GM03348 (cell line): ENCODE data around the gene SDR42E1.
A peak's percentile ranks its signal among the peaks of the same experiment; 100 is the strongest.
"Not testable (repeated sequence)": the region's sequence is repeated elsewhere in the genome, so short reads cannot be mapped to it uniquely, and the experiment has no call there.

Source experiments
- DNase-seq: peaks from one replicate; pipeline ENCODE4 v3.0.0; 2012; ENCODE audit warnings: low spot score

Gene SDR42E1

DNA sequence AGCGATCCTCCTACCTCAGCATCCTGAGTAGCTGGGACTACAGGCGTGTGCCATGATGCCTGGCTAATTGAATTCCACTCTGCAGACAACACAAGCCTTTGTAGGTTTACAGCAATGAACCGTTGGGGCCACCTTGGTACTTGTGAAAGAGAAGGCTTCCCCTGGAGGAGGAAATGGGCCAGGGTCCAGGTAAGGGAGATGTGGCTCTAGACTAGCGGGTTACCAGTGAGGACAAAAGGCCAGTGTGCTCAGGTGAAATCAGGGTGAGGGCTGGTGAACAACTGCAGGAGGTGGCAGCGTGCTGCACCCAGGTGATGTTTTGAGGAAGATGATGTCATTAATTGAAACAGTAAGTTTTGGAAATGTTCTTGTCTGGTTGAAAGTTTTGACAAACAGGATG, 6.7 kb downstream of the SDR42E1 start:
- no peak for DNase-seq

DNA sequence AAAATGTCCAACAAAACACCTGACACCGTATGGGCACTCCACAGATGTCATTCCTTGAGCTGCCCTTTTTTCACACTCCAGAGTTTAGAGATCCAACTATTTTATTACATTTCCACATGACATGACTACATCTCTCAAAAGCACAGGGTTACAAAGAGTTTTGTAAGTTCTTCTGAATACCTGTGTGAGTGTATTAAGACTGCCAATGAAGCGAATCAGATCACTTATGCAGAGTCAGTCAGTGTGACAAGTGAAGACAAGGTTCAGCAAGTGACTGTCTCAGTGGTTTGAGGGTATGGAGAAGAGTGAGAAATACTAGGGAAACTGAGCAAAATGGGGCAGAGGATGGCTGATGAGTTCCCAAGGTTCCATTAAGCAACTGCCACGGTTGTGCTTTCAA, 8.4 kb downstream of the SDR42E1 start:
- no peak for DNase-seq

DNA sequence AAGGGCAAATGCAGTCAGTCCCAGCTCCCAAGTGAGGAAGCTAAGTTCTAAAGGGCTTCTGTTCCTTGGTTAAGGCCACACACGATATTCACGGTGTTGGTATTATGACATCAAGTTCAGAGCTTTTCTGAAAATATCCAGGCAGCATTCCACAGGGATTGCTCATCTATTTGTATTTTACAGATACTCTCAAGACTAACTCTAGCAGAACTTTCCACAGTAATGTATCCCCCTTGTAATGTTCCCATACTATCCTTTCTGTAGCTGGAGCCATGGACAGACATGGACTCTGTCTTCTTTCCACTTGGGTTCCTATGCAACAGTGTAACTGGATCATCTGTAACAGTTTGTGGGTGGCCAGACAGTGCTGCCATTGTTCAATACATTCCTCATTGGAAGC, 13.5 kb downstream of the SDR42E1 start:
- peak; percentile 70 for DNase-seq

DNA sequence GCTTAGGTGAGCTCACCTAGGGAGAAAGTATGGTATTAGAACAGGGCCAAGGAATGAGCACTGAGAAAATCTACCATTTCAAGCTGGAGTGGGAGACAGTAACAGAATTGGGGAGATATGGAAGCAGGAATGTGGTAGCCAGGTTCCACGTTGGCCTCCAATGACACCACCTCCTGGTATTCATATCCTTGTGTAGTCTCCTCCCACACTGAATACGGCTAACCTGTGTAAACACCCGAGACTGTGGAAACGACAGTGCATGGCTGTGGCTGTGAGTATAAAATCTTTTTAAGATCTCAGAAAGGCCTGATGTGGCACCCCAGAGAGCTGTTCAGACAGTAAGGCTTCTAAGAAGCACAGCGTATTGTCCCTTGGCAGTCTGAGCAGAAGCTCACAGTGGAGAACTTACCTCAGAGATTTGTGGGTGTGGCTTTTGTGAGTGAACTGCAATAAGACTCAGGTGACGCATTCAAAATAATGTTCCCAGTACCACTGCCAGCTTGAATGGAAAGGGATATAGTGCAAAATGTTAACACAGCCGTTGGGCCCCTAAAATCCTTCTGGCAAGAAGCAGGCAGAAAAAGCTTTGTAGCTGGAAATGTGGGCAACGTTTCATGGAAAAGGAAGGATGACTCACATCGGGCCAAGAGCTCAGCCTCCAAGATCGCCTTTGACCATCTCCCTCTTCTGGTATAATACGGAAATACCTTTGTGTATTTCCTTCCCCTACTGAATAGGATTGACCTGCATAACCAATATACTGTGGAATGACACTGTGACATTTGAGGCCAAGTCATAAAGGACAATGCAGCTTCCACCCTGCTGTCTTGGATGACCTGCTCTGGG, 14.4 kb downstream of the SDR42E1 start:
- DNase-seq = peak; percentile 71

DNA sequence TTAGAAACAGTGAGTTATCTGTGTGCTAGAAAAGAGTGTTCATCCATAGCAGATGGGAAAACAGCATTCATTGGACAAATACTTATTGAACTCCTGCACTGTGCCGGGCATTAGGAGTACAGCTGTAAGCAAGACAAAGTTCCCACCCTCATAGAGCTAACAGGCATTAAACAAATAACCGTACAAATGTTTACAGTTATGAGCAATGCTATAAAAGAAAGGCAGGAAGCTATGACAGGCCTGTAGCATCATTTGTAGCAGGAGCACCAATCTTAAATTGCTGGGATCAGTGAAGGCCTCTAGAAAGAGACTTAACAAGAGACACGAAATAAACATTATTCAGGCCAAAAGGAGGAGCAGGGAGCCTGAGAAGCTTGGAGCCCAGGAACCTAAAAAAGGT, 15.6 kb downstream of the SDR42E1 start:
- no peak for DNase-seq

DNA sequence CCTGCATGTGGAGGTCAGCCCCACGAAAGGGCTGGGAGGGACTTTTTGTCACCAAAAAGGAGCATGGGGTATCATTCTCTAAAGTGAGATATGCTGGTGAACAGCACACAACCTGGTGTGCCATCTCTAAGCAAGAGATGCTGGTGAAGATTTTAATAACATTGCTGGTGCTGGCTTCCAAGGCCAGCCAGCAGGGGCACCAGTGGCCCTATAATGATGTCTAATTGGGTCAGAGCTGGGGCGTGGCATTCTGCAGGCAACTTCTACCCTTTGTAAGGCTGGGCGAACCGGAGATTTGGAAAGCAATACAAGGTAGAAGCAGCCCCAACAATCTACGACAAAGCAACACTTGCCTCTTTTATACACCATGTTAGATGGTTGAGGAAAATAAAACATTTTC, 16.8 kb downstream of the SDR42E1 start:
- DNase-seq = no peak

DNA sequence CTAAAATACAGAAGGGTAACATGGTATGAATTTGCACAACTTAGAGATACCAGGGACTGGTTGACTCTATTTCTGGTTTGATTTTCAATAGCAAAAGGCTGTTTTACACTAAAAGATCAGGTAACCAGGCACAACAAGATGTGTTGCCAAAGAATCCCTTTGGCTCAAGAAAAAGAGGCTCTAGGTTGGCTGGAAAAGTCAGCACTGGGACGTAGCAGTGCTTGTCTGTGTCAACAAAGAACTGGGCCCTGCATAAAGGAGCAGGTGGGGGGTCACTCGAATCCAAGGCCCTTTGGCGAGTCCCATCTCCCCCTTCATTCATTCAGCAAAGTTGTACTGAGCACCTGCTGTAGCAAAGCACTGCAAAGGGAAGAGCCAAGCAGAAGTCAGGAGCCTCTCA, 18.4 kb downstream of the SDR42E1 start:
- DNase-seq = no peak

- DNase-seq = no peak
Measured at GRCh38 chr16:81987706-81988105, 23.6 kb downstream of the SDR42E1 start.

- DNase-seq = no peak
Measured at GRCh38 chr16:81987121-81987520, 24.1 kb downstream of the SDR42E1 start.

GRCh38 chr16:81977335-81977942, 33.8 kb downstream of the SDR42E1 start:
- DNase-seq = not testable (repeated sequence)

DNA sequence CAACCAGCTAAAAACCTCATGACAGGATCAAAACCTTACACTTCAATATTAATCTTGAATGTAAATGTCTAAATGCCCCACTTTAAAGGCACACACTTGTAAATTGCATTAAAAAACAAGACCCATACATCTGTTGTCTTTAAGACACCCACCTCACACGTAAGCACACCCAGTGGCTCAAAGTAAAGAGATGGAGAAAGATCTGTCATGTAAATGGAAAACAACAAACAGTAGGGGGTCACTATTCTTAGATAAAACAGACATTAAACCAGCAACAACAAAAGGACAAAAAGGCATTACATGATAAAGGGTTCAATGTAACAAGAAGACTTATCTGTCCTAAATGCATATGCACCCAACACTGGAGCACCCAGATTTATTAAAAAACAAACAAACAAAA, 35.6 kb downstream of the SDR42E1 start:
- no peak for DNase-seq

DNA sequence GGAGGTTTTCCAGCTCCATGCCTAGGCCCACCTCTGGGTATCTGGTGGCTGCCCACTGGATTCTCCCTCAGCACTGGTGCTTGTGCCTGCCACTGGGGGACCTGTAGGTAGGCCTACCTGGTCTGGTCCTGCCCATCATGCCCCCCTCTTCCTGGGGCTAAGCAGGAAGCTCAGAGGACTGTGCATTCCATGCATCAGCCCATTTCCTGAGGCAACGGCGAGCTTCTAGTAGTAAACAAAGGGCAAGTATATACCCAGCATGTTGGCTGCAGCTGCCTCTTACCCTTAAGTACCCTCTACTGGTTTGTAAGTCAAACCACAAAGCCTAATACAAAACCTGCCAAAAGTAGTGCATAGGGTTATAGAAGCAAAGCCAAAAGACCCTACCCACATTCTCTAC, 37.5 kb downstream of the SDR42E1 start:
- no peak for DNase-seq

GRCh38 chr16:81971853-81972252, 39.4 kb downstream of the SDR42E1 start:
- DNase-seq = no peak

- no peak for DNase-seq
Measured at GRCh38 chr16:81967358-81967757, 43.9 kb downstream of the SDR42E1 start.

GRCh38 chr16:81964808-81965207, 46.5 kb downstream of the SDR42E1 start:
- no peak for DNase-seq

GRCh38 chr16:81956213-81956948, 54.9 kb downstream of the SDR42E1 start:
- peak; percentile 55 for DNase-seq

- DNase-seq = no peak
Measured at GRCh38 chr16:81951564-81951963, 59.7 kb downstream of the SDR42E1 start.

- DNase-seq = peak; percentile 74
Measured at GRCh38 chr16:81946206-81946605, 65.1 kb downstream of the SDR42E1 start.

GRCh38 chr16:81945665-81946064, 65.6 kb downstream of the SDR42E1 start:
- peak; percentile 76 for DNase-seq

DNA sequence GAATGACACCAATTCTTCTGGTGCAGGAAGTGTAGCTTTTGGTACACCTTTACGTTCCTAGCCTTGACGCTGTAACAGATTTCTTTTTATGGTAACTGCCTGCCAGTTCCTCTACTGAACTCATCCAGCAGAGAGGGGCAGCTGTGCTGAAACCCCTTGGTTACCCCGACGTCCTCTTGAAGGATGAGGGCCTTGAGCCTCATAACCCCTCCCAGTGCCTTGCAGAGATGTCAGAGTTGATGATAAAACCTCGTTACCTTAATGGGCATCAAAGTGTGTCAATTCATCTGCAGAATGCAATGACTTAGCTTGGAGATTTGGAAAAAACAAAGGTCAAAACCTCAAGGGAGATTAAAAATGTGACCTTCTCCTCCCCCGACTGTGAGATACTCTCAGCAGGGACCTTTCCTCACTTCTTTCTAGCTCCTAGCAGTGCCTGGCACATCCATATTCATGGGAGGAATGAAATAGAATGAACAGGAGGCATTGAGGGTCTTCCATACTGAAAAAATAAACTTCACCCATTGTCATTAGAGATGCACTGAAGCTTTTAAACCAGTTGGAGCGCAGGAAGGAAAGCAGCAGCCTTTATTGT, 69.2 kb downstream of the SDR42E1 start:
- DNase-seq = no peak

DNA sequence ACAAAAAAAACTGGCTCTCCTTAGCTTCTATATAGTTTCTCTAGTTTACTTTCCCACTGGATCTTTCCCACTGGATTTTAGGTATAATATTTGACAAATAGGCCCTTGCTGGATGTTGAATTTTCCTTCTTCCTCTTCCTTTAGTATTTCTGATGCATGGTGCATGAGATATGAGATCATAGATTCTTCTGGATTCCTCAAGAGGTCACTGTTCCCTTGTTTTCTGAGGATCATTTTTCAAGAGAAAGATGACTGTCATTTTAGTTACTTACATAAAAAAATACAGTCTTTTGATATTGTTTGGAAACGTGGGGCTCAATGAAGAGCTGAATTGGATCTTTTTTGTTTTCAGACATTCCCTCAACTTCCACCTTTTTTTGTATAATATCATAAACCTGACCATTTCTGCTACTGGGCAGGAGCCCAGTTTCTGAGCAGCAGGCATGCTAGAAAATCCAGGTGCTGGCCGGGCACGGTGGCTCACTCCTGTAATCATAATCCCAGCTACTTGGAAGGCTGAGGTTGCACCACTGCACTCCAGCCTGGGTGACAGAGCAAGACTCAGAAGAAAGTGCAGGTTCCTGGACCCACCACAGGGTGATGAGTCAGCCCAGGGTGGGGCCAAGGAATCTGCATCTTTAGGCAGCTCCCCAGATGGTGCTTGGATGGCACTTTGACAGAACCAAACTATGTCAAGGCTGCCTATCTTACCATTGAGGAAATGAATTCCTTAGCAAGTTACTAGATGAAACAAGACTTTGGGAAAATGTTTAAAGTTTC, 70.3 kb downstream of the SDR42E1 start:
- DNase-seq = peak; percentile 85
